TTC549 (cell line): ENCODE results near the gene SUCLA2.

Experiments used
- FAIRE-seq: peaks from 2 replicates; lab custom pipeline; 2012; peaks lifted over from hg19 to GRCh38; lab: Jason Lieb, UNC

The SUCLA2 gene

GRCh38 chr13:47898080-47898479 is 103.0 kb downstream of the SUCLA2 start:
- FAIRE-seq, result no peak

GRCh38 chr13:47897411-47898050 is 103.5 kb downstream of the SUCLA2 start:
- no peak for FAIRE-seq

- no peak for FAIRE-seq
These were observed 104.5 kb downstream of the SUCLA2 start for GRCh38 chr13:47896546-47896945.

- FAIRE-seq, result no peak
These were observed 105.0 kb downstream of the SUCLA2 start for GRCh38 chr13:47896111-47896510.

- no peak for FAIRE-seq
These were observed 107.5 kb downstream of the SUCLA2 start for GRCh38 chr13:47893527-47893926.
